Fibroblast of pulmonary artery (primary cell): ENCODE measurements around the gene FTCDNL1.

Experiments
- DNase-seq: peaks from one replicate; pipeline ENCODE4 v3.0.0-alpha.2; 2010; ENCODE audit warnings: low read depth
- H3K4me3 ChIP-seq: replicated peaks from 2 replicates; pipeline ENCODE4 v1.5.1; 2011; ENCODE audit warnings: low read depth, mild to moderate bottlenecking, control low read depth, low read length, moderate library complexity
- CTCF ChIP-seq: IDR thresholded peaks from 2 replicates; pipeline ENCODE4 v1.5.1; 2011; ENCODE audit warnings: mild to moderate bottlenecking, control low read depth, low read length, inconsistent platforms; ENCODE audit errors: missing control alignments

Gene FTCDNL1

GRCh38 chr2:199830531-199830930 is 20.5 kb downstream of the FTCDNL1 start:
- TF ChIP-seq CTCF: no peak
- no peak for DNase-seq
- H3K4me3 ChIP-seq: no peak overlapping the region

- H3K4me3 ChIP-seq: no peak overlapping the region
- TF ChIP-seq CTCF: no peak
Measured at GRCh38 chr2:199829628-199830027, 21.4 kb downstream of the FTCDNL1 start.

GRCh38 chr2:199819746-199820145 is 31.2 kb downstream of the FTCDNL1 start:
- no peak for TF ChIP-seq CTCF
- no peak overlapping the region for H3K4me3 ChIP-seq
- no peak for DNase-seq

More at GRCh38 chr2:199829628-199830027, 21.4 kb downstream of the FTCDNL1 start:
- DNase-seq: no peak

- DNase-seq: no peak
- no peak overlapping the region for H3K4me3 ChIP-seq
- no peak for TF ChIP-seq CTCF
Measured at GRCh38 chr2:199818754-199819153, 32.2 kb downstream of the FTCDNL1 start.

GRCh38 chr2:199818026-199818425 is 33.0 kb downstream of the FTCDNL1 start:
- DNase-seq: no peak
- no peak overlapping the region for H3K4me3 ChIP-seq
- TF ChIP-seq CTCF: no peak

GRCh38 chr2:199814817-199815211 is 36.2 kb downstream of the FTCDNL1 start:
- TF ChIP-seq CTCF: no peak
- no peak overlapping the region for H3K4me3 ChIP-seq
- no peak for DNase-seq

GRCh38 chr2:199814101-199814816 is 36.7 kb downstream of the FTCDNL1 start:
- H3K4me3 ChIP-seq: no peak overlapping the region
- no peak for TF ChIP-seq CTCF
- no peak for DNase-seq
